Ectodermal cell (in vitro differentiated cells): ENCODE data around the gene ZNF280C.

Experiments used
- H3K27ac ChIP-seq: 2 replicates; pipeline ENCODE4 v1.7.0; 2013; ENCODE audit warnings: mild to moderate bottlenecking, low read depth, low read length; ENCODE audit not compliant: insufficient read depth, poor library complexity, severe bottlenecking
- H3K27me3 ChIP-seq: 2 replicates; pipeline ENCODE4 v1.7.0; 2013; ENCODE audit warnings: mild to moderate bottlenecking, low read length; ENCODE audit not compliant: insufficient read depth, control insufficient read depth, poor library complexity, severe bottlenecking
- H3K36me3 ChIP-seq: one replicate; pipeline ENCODE4 v1.7.0; 2013; ENCODE audit warnings: low read length; ENCODE audit not compliant: control insufficient read depth, insufficient read depth
- H3K4me1 ChIP-seq: one replicate; pipeline ENCODE4 v1.7.0; 2013; ENCODE audit warnings: low read length; ENCODE audit not compliant: control insufficient read depth, insufficient read depth
- H3K4me3 ChIP-seq: 2 replicates; pipeline ENCODE4 v1.7.0; 2013; ENCODE audit warnings: low read depth, low read length, control low read depth; ENCODE audit not compliant: insufficient read depth
- H3K9me3 ChIP-seq: 2 replicates; pipeline ENCODE4 v1.7.0; 2013; ENCODE audit warnings: mild to moderate bottlenecking, low read length, moderate library complexity; ENCODE audit not compliant: control insufficient read depth
- WGBS, 2 experiments: methylation state at CpG; one replicate each; pipeline ENCODE4 v1.1.7; 2013; ENCODE audit warnings: missing lambda C conversion rate in 2 of 2; 5-methylcytosine and 5-hydroxymethylcytosine counted together

ZNF280C gene

DNA sequence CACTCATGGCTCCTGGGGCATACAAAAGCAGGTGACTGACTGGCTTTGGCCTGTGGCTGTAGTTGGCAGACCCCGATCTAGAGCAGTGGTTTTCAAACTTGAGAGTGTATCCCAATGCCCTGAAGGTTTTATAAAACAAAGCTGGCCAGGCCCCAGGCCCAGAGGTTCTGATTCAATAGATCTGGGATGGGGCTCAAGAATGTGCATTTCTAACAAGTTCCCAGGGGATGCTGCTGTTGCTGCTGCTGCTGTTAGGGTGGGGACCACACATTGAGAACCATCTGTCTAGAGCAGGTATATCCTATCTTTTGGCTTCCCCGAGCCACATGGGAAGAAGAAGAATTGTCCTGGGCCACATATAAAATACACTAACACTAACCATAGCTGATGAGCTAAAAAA is 110.4 kb downstream of the ZNF280C start:
- Histone ChIP-seq H3K36me3 (no peaks in the 10 kb centered on the region), H3K4me1 (no peaks in the 10 kb centered on the region), H3K27ac (no peak overlapping the region), H3K4me3 (no peak overlapping the region), H3K9me3 (no peaks in the 10 kb centered on the region), H3K27me3 (no peaks in the 10 kb centered on the region)
- 92 to 100% methylated on average over 2 of the region's 2 CpGs for WGBS, 2 experiments

DNA sequence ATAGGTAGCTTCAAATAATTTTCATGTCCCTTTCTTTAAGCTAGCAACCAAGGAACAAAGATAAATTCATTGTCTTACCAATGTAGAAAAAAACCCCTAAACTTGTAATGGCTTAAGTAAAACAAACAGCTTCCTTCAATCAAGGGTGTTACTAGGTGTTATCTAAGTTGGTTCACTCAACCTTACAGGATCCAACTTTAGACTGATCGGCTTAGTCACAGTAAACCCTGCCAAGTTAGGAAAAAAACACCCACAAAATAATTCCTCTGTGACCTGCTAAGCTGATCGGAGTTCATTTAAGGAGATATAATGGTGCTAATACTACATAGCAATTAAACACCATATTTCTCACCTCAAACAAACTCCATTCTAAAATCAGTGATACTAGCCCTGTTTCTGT is 113.1 kb downstream of the ZNF280C start:
- Histone ChIP-seq H3K36me3 (no peaks in the 10 kb centered on the region), H3K4me1 (no peaks in the 10 kb centered on the region), H3K27ac (no peak overlapping the region), H3K9me3 (no peaks in the 10 kb centered on the region), H3K4me3 (no peak overlapping the region), H3K27me3 (no peaks in the 10 kb centered on the region)
- WGBS, 2 experiments = 86% methylated on average over 1 of the region's 2 CpGs; no CpG with 5 or more reads in 1 of the 2 experiments
